WTC11 (cell line): ENCODE data around the gene TENT4B. TPM values are rescaled to one million over a fixed set of nuclear protein-coding genes. Genes with fewer than 3 reads are reported as not detected.

Source experiments
- ATAC-seq: fragments of 200-7000 bp; cut with Tn5 transposase; 2 replicates; pipeline ENCODE4 v1.10.0; 2021; ENCODE audit warnings: mild to moderate bottlenecking, moderate library complexity
- CTCF ChIA-PET: fragments of 300-600 bp; sonication (Branson Sonifier 250); formaldehyde crosslinking; loops from one replicate; lab custom pipeline; 2021; ENCODE audit warnings: antibody characterized with exemption; lab: Charles Lee
- POLR2A ChIA-PET: fragments of 350-600 bp; sonication (Branson Sonifier 250); formaldehyde crosslinking; loops from one replicate; lab custom pipeline; 2021; ENCODE audit warnings: antibody characterized with exemption; lab: Charles Lee
- DNase-seq: peaks from one replicate; pipeline ENCODE4 v3.0.0; 2021; ENCODE audit warnings: low spot score
- H3K27ac Mint-ChIP-seq: 2 replicates; pipeline ENCODE4 v1.8.0; 2021; ENCODE audit warnings: mixed read lengths
- H3K27me3 Mint-ChIP-seq: 2 replicates; pipeline ENCODE4 v1.8.0; 2021; ENCODE audit warnings: low read depth, mild to moderate bottlenecking, moderate library complexity, mixed read lengths
- H3K36me3 Mint-ChIP-seq: 2 replicates; pipeline ENCODE4 v1.8.0; 2021; ENCODE audit warnings: mixed read lengths
- H3K4me1 Mint-ChIP-seq: 2 replicates; pipeline ENCODE4 v1.8.0; 2022; ENCODE audit warnings: mixed read lengths
- H3K4me3 Mint-ChIP-seq: 2 replicates; pipeline ENCODE4 v1.8.0; 2021; ENCODE audit warnings: mild to moderate bottlenecking, moderate library complexity, mixed read lengths
- H3K9me3 Mint-ChIP-seq: 2 replicates; pipeline ENCODE4 v1.8.0; 2021; ENCODE audit warnings: mixed read lengths
- ATF6 ChIP-seq: sonication (generic); formaldehyde crosslinking; IDR thresholded peaks from 2 replicates; pipeline ENCODE4 v1.8.1; 2023; ENCODE audit warnings: mild to moderate bottlenecking, missing genetic modification reagents
- CTCF ChIP-seq: fragments of 200-600 bp; IDR thresholded peaks from 2 replicates; pipeline ENCODE4 v1.8.0; 2022; ENCODE audit warnings: antibody characterized with exemption
- FOXJ3 ChIP-seq: sonication (generic); formaldehyde crosslinking; IDR thresholded peaks from 2 replicates; pipeline ENCODE4 v1.9.0; 2021; ENCODE audit warnings: missing genetic modification reagents, mild to moderate bottlenecking, borderline replicate concordance
- FOXK1 ChIP-seq: sonication (generic); formaldehyde crosslinking; IDR thresholded peaks from 2 replicates; pipeline ENCODE4 v1.8.0; 2022; ENCODE audit warnings: mild to moderate bottlenecking, moderate library complexity, missing genetic modification reagents
- FOXP1 ChIP-seq: sonication (generic); formaldehyde crosslinking; IDR thresholded peaks from 2 replicates; pipeline ENCODE4 v1.8.0; 2022; ENCODE audit warnings: missing genetic modification reagents, mild to moderate bottlenecking, moderate library complexity, borderline replicate concordance
- GABPB1 ChIP-seq: sonication (generic); formaldehyde crosslinking; IDR thresholded peaks from 2 replicates; pipeline ENCODE4 v1.8.1; 2023; ENCODE audit warnings: mild to moderate bottlenecking, missing genetic modification reagents
- STAT6 ChIP-seq: sonication (generic); formaldehyde crosslinking; conservative IDR thresholded peaks from 2 replicates; pipeline ENCODE4 v1.8.1; 2023; ENCODE audit warnings: mild to moderate bottlenecking, low read depth, missing genetic modification reagents, moderate library complexity
- TEAD1 ChIP-seq: sonication (generic); formaldehyde crosslinking; IDR thresholded peaks from 2 replicates; pipeline ENCODE4 v1.8.0; 2022; ENCODE audit warnings: mild to moderate bottlenecking, missing genetic modification reagents
- ZNF138 ChIP-seq: sonication (generic); formaldehyde crosslinking; conservative IDR thresholded peaks from 2 replicates; pipeline ENCODE4 v1.8.1; 2022; ENCODE audit warnings: mild to moderate bottlenecking, moderate library complexity, missing genetic modification reagents
- ZNF281 ChIP-seq: sonication (generic); formaldehyde crosslinking; IDR thresholded peaks from 2 replicates; pipeline ENCODE4 v1.8.0; 2023; ENCODE audit warnings: mild to moderate bottlenecking, missing genetic modification reagents
- ZNF317 ChIP-seq: sonication (generic); formaldehyde crosslinking; IDR thresholded peaks from 2 replicates; pipeline ENCODE4 v1.8.1; 2023; ENCODE audit warnings: low read depth, mild to moderate bottlenecking, moderate library complexity, missing genetic modification reagents, borderline replicate concordance
- ZNF416 ChIP-seq: fragments of 250-450 bp; sonication (Bioruptor Pico); IDR thresholded peaks from 2 replicates; pipeline ENCODE4 v1.9.0; 2021; ENCODE audit warnings: mild to moderate bottlenecking, inconsistent platforms
- ZNF671 ChIP-seq: fragments of 250-450 bp; sonication (Bioruptor Pico); IDR thresholded peaks from 2 replicates; pipeline ENCODE4 v1.8.0; 2021; ENCODE audit warnings: mild to moderate bottlenecking
- total RNA-seq: library from RNA; stranded (reverse); gene quantifications from 3 replicates; pipeline ENCODE4 v1.2.3, GENCODE V29; 2021
- TF ChIP-seq, protein P1 (sequence below): sonication (generic); formaldehyde crosslinking; IDR thresholded peaks from 2 replicates; pipeline ENCODE4 v1.8.1; 2022; ENCODE audit warnings: low read depth, mild to moderate bottlenecking, moderate library complexity, missing genetic modification reagents, borderline replicate concordance
- TF ChIP-seq, protein P2 (sequence below): sonication (generic); formaldehyde crosslinking; IDR thresholded peaks from 2 replicates; pipeline ENCODE4 v1.8.0; 2023; ENCODE audit warnings: missing genetic modification reagents
- TF ChIP-seq, protein P3 (sequence below): sonication (generic); formaldehyde crosslinking; conservative IDR thresholded peaks from 2 replicates; pipeline ENCODE4 v1.8.1; 2022; ENCODE audit warnings: mild to moderate bottlenecking, missing genetic modification reagents
- TF ChIP-seq, protein P4 (sequence below): sonication (generic); formaldehyde crosslinking; IDR thresholded peaks from 2 replicates; pipeline ENCODE4 v1.8.1; 2022; ENCODE audit warnings: mild to moderate bottlenecking, missing genetic modification reagents, moderate library complexity, borderline replicate concordance
- TF ChIP-seq, protein P5 (sequence below): sonication (generic); formaldehyde crosslinking; IDR thresholded peaks from 2 replicates; pipeline ENCODE4 v1.8.1; 2023; ENCODE audit warnings: mild to moderate bottlenecking, missing genetic modification reagents, moderate library complexity

Gene TENT4B
- total RNA-seq, 1 experiment from 2014 or later, result 14.3 TPM

DNA sequence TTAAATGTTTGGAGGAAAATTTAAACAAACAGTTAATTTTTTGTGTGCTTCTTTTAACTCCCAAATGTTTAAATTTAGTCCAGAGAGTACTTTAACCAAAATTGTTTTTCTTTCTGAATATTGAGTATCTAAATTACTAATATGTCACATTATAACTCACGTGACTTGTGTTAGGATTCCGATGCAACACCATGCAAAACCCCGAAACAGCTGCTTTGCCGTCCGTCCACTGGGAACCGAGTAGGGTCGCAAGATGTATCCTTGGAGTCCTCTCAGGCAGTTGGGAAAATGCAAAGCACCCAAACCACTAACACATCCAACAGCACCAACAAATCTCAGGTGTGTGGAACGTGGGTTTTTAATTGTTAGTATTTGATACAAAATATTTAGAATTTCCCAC, 74.6 kb downstream of the TENT4B start (continued):
- TF ChIP-seq STAT6 (CRISPR knock-in tag) (no peak), ZNF281 (CRISPR knock-in tag) (no peak), FOXJ3 (no peak), GABPB1 (CRISPR knock-in tag) (no peak)

DNA sequence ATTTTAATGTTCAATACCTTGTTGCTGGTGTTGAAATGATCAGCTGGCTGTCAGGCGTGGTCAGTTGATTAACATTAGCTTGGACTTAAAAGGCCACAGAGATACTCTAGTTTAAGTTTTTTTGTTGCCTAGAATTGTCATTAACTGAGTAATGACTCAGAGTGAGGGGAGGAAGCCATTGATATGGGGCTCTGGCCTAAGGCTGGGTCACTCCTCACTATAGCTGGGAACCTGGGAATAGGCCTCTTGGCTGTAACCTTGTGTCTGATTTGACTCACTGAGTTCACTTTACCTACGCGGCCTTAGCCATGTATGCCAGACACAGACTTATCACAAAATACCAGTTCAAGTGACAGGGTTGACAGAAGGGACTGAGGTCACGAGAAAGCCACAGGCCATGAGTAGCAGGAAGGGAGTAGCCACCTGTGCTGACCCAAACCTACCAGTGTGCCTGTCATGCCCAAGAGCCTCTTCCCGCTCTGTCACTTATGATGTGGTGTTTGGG, 75.3 kb downstream of the TENT4B start:
- no peak overlapping the region for H3K4me3 Mint-ChIP-seq
- peaks cover 27% of the 10 kb centered on the region for H3K36me3 Mint-ChIP-seq
- ATAC-seq, result no peak
- no peaks in the 10 kb centered on the region for H3K9me3 Mint-ChIP-seq
- DNase-seq, result no peak
- H3K4me1 Mint-ChIP-seq, result no peaks in the 10 kb centered on the region
- no peak overlapping the region for H3K27ac Mint-ChIP-seq
- CTCF ChIA-PET, result interaction anchor here (1.2 to 2.1 kb wide), 2 partner anchors 18 to 203 kb away, joined by 3 to 6 read pairs; partner anchors contain the start of gene CNEP1R1
- no peaks in the 10 kb centered on the region for H3K27me3 Mint-ChIP-seq
- POLR2A ChIA-PET, result no interaction called here
- TF ChIP-seq ATF6 (no peak), CTCF (no peak), ZNF138 (no peak), ZNF671 (CRISPR knock-in tag) (no peak), TEAD1 (CRISPR knock-in tag) (no peak), FOXP1 (no peak), FOXK1 (CRISPR knock-in tag) (no peak), ZNF416 (CRISPR knock-in tag) (no peak), ZNF317 (CRISPR knock-in tag) (no peak), ZNF281 (CRISPR knock-in tag) (no peak)
- TF ChIP-seq, protein P1, sequence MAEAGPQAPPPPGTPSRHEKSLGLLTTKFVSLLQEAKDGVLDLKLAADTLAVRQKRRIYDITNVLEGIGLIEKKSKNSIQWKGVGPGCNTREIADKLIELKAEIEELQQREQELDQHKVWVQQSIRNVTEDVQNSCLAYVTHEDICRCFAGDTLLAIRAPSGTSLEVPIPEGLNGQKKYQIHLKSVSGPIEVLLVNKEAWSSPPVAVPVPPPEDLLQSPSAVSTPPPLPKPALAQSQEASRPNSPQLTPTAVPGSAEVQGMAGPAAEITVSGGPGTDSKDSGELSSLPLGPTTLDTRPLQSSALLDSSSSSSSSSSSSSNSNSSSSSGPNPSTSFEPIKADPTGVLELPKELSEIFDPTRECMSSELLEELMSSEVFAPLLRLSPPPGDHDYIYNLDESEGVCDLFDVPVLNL, result no peak
- TF ChIP-seq, protein P2, sequence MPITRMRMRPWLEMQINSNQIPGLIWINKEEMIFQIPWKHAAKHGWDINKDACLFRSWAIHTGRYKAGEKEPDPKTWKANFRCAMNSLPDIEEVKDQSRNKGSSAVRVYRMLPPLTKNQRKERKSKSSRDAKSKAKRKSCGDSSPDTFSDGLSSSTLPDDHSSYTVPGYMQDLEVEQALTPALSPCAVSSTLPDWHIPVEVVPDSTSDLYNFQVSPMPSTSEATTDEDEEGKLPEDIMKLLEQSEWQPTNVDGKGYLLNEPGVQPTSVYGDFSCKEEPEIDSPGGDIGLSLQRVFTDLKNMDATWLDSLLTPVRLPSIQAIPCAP (CRISPR knock-in tag), result no peak
- TF ChIP-seq, protein P3, sequence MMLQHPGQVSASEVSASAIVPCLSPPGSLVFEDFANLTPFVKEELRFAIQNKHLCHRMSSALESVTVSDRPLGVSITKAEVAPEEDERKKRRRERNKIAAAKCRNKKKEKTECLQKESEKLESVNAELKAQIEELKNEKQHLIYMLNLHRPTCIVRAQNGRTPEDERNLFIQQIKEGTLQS, result no peak
- TF ChIP-seq, protein P4, sequence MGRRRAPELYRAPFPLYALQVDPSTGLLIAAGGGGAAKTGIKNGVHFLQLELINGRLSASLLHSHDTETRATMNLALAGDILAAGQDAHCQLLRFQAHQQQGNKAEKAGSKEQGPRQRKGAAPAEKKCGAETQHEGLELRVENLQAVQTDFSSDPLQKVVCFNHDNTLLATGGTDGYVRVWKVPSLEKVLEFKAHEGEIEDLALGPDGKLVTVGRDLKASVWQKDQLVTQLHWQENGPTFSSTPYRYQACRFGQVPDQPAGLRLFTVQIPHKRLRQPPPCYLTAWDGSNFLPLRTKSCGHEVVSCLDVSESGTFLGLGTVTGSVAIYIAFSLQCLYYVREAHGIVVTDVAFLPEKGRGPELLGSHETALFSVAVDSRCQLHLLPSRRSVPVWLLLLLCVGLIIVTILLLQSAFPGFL (CRISPR knock-in tag), result no peak
- TF ChIP-seq, protein P5, sequence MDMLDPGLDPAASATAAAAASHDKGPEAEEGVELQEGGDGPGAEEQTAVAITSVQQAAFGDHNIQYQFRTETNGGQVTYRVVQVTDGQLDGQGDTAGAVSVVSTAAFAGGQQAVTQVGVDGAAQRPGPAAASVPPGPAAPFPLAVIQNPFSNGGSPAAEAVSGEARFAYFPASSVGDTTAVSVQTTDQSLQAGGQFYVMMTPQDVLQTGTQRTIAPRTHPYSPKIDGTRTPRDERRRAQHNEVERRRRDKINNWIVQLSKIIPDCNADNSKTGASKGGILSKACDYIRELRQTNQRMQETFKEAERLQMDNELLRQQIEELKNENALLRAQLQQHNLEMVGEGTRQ, result no peak
